ENCODE measurements around the gene CD47. TPM values are rescaled to one million over a fixed set of nuclear protein-coding genes. Genes with fewer than 3 reads are reported as not detected.

The CD47 gene
- 10 to 100 TPM; 68.5 to 83.0 (median 73.2) TPM for total RNA-seq
- long read RNA-seq, donor 1, full-length matches to known transcripts: 43 of 61 reads
- long read RNA-seq, donor 1, partial matches to known transcripts: 1 of 61 reads
- long read RNA-seq, donor 1, other reads (novel, unspliced or antisense): 17 of 61 reads
- long read RNA-seq, donor 2, full-length matches to known transcripts: 50 of 77 reads
- long read RNA-seq, donor 2, partial matches to known transcripts: 2 of 77 reads
- long read RNA-seq, donor 2, other reads (novel, unspliced or antisense): 25 of 77 reads

DNA sequence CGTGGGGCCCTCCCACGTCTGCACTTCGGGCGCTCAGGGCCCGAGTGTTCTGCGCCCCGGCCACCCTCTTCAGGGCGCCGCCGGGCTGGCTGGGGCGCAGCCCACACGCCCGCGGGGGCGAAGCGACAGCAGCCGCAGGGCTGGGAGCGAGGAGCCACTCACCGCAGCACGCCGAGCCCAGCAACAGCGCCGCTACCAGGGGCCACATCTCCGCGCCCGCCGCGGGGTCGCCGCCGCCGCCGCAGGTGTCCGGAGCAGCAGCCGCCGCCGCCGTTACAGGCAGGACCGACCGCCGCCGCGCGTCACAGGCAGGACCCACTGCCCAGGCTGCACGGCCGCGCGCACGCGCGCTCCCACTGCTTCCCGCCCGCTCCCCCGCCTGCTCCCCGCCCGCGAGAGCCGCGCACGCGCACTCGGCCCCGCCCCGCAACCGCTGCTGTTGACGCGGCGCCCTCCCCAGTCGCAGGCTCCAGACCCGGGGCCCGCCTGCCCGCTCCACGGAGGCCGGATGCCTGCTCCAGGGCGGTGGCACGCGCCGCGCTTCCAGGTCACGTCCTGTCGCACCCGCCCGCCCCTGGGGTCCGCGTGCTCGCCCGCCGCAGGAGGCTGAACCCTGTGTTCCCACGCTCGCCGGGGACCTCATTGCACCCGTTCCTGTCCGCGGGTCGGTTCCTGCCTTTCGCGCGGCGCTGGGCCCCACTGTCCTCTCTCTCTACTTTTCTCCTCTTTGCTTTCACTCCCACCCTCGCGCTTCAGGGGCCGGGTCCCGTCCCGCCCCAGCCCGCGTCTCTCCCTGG lies at the start of gene CD47:
Gene CD47 (minus strand): TSS at position 331 of the 797 bp plus-strand sequence. CDS start 123 bp downstream, at position 208.
- no peaks in the 10 kb centered on the region for H3K9me3 ChIP-seq
- H3K4me3 ChIP-seq: peak within 1 kb of the TSS; percentile 96
- no peaks in the 10 kb centered on the region for H3K36me3 ChIP-seq (ENCODE audit: low read depth)
- H3K4me1 ChIP-seq (ENCODE audit: low read depth): peaks cover 21% of the 10 kb centered on the region
- ATAC-seq: peak; percentile 97
- peak; percentile 96 to 98 (median 97) for DNase-seq
- TF ChIP-seq, protein P1, sequence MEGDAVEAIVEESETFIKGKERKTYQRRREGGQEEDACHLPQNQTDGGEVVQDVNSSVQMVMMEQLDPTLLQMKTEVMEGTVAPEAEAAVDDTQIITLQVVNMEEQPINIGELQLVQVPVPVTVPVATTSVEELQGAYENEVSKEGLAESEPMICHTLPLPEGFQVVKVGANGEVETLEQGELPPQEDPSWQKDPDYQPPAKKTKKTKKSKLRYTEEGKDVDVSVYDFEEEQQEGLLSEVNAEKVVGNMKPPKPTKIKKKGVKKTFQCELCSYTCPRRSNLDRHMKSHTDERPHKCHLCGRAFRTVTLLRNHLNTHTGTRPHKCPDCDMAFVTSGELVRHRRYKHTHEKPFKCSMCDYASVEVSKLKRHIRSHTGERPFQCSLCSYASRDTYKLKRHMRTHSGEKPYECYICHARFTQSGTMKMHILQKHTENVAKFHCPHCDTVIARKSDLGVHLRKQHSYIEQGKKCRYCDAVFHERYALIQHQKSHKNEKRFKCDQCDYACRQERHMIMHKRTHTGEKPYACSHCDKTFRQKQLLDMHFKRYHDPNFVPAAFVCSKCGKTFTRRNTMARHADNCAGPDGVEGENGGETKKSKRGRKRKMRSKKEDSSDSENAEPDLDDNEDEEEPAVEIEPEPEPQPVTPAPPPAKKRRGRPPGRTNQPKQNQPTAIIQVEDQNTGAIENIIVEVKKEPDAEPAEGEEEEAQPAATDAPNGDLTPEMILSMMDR (IDR thresholded peaks at IDR 0.05): no peak
- intact Hi-C loops (cut with DNase I, micrococcal nuclease): no loop called here

DNA sequence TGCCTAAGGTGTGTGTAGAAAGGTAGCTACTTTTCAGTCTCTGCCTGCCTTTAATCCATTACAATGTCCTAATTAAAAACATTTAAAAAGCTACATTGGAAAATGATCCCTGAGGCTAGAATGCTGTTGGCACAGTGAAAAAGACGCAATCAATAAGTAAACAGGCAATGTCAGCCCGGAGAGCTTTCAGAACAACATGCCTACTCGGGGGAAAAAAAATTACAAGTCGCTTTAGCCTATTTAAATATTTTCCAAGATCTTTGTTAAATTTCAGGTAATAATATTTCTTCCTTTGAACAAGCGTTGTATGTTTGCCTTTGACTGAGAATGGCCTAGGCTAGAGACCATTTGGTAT lies 46.6 kb upstream of the CD47 start:
- no peaks in the 10 kb centered on the region for H3K36me3 ChIP-seq (ENCODE audit: low read depth)
- ATAC-seq: no peak
- no peak for DNase-seq
- H3K4me1 ChIP-seq (ENCODE audit: low read depth): peaks cover 9% of the 10 kb centered on the region
- intact Hi-C loops (cut with DNase I, micrococcal nuclease): no loop called here
- no peak overlapping the region for H3K4me3 ChIP-seq
- TF ChIP-seq, protein P1 (IDR thresholded peaks at IDR 0.05): no peak
- H3K9me3 ChIP-seq: no peaks in the 10 kb centered on the region

DNA sequence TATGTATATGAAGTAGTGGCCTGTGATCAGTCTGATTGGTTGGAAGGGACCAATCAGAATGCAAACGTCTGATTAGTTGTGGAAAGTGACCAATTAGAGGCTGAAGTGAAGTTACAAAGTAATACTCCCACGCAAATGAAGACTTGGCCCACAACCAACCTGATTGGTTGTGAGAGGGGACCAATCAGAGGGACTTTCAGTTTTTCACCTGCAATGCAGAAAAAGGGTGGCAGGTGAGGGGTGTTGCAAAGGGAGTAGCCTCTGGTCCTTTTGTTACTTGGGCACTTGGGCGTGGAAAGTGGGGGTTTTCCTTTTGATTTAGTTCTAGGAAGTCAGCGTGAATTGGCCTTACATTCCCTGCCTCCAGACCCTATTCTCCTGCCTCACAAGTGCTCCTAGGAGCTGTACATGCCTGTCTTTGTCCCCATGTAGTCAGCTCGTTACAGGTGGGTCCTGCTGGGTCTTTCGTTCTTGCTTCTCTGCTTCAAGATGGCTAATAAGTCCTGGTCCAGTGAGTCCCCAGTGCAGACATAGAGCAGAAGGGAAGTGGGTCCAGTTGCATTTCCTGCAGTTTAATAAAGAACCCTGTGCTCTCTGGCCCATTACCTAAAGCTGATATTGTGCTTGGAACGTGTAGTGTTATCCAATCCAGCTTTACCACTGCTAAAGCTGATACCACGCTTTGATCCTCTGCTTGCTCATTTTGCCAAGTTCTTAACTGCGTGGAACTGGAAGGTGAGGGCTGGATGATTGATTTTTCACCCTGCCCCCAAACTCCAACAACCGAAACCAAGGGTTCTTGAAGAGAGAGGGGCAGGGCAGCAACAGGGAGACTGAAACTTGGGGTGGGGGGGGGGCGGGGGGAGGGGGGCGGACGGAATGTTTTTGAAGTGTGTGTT lies 46.0 kb upstream of the CD47 start:
- H3K4me1 ChIP-seq (ENCODE audit: low read depth): peaks cover 9% of the 10 kb centered on the region
- H3K9me3 ChIP-seq: no peaks in the 10 kb centered on the region
- no peak for DNase-seq
- no peak overlapping the region for H3K4me3 ChIP-seq
- intact Hi-C loops (cut with DNase I, micrococcal nuclease): no loop called here
- H3K36me3 ChIP-seq (ENCODE audit: low read depth): no peaks in the 10 kb centered on the region
- ATAC-seq: peak; percentile 20
- TF ChIP-seq, protein P1 (IDR thresholded peaks at IDR 0.05): no peak

DNA sequence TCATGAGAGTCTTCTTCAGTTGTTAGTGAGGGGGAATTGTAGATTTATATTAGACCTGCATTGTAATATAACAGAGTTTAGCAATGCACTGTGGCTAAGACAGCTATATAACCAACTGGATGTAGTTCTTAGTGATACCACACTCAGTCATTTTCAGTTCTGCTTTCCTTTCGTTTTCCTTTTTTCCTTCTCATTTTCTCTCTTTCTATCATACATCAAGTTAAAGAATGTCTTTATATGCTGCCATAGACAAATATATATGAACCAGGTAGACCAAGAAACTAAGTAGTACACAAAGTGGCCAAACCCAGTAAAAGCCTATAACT lies 43.7 kb upstream of the CD47 start:
- intact Hi-C loops (cut with DNase I, micrococcal nuclease): no loop called here
- H3K4me1 ChIP-seq (ENCODE audit: low read depth): peaks cover 9% of the 10 kb centered on the region
- no peak for DNase-seq
- no peaks in the 10 kb centered on the region for H3K9me3 ChIP-seq
- H3K36me3 ChIP-seq (ENCODE audit: low read depth): no peaks in the 10 kb centered on the region
- no peak overlapping the region for H3K4me3 ChIP-seq
- no peak for ATAC-seq
- TF ChIP-seq, protein P1 (IDR thresholded peaks at IDR 0.05): no peak

DNA sequence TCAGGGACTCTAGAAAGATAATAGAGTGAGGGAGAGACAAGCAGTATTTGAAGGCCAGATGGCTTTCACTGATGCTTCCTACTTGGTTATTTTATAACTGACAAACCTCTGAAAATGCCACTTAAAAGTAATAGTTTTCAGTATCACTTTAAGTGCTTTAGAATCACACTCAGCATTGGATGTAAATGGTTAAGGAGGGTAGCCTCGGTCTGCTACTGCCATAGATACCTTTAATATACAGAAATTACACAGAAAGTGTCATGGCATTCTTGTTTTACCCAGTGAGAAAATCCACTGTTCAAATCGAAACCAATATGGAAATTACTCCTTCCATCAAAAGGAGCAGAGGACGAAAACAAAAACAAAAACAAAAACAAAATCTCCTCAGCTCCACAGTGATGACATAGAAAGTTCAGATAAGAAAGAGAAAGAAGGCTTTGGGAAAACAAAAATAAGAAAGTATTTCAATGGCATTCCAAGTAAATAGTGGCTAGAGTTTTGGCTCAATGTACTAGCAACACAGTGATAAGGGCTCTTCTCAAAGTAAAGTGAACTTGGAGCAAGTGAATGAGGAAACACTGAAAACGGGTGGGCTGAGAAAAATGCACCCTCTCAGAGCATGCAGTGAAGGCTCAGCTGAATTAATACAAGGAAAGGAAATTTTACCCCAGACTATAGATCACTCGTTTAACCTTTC lies 43.2 kb upstream of the CD47 start:
- no peak for DNase-seq
- Histone ChIP-seq H3K4me3 (no peak overlapping the region), H3K36me3 (ENCODE audit: low read depth) (no peaks in the 10 kb centered on the region), H3K9me3 (no peaks in the 10 kb centered on the region), H3K4me1 (ENCODE audit: low read depth) (peaks cover 9% of the 10 kb centered on the region)
- TF ChIP-seq, protein P1 (IDR thresholded peaks at IDR 0.05): no peak
- no peak for ATAC-seq
- intact Hi-C loops (cut with DNase I, micrococcal nuclease): no loop called here

Measured in mucosa of descending colon (tissue), 3 donors.